HG02884 (cell line): ENCODE results near the gene INPP5F.
"Not testable (repeated sequence)": the region's sequence is repeated elsewhere in the genome, so short reads cannot be mapped to it uniquely, and the experiment has no call there.

ENCODE experiments used
- ATAC-seq: cut with Tn5 transposase; IDR thresholded peaks from one replicate; pipeline ENCODE4 v1.9.1; 2021; ENCODE audit warnings: mild to moderate bottlenecking, moderate library complexity; ENCODE audit not compliant: unreplicated experiment

Gene INPP5F

DNA sequence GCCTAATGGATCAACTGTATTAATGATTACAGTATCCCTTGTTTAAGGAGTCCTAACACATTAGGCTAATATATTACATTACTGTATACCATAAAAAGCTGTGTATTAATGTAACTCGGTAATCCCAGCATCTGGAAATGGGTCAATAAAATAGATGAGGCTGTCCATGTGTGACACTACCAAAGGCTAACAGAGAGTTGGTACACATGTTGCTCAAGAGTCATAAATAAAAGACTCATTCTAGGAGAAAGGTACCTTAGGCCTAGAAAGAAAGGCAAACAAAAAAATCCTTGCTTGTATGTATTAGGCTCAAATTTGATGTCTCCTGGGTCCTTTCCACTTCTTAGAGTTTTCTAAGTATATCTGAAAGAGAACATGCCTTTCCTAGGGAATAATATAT lies 132.2 kb downstream of the INPP5F start:
- ATAC-seq: no peak

DNA sequence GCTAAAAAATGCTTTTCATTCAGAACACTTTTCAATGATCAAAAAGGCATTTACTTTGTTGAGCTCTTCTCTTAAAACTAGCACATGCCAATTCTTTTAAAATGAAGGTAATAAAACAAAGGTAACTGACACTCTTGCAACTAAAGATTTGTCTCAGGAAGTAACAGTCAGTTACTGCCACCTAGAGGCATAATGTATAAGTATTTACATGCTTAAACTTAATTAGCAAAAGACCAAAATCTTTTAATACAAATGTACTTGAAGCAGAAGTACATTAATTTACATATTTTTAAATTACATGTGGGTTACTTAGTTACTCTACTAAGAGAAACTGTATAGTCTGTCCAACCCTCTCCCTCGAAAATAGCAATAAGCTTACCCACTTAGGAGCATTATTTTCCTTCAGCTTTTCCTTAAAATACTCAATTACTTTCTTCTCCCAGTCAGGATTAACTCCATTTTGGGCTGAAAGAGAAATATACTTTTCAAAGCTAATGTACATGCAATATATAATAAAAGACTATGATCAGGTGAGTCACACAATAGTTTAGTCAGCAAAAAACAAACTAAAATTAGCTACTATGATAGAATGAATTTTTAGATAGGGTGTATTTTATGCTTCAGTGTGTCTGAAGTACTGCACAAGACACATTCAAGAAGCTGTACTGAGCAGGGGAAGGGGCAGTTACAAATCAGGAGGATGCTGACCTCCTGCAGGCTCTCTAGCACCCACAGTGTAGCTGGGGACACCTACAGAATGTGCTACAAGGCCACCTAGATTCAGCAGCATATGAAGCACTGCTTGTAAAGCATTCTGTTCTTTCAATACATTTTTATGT lies 133.8 kb downstream of the INPP5F start:
- ATAC-seq: no peak

DNA sequence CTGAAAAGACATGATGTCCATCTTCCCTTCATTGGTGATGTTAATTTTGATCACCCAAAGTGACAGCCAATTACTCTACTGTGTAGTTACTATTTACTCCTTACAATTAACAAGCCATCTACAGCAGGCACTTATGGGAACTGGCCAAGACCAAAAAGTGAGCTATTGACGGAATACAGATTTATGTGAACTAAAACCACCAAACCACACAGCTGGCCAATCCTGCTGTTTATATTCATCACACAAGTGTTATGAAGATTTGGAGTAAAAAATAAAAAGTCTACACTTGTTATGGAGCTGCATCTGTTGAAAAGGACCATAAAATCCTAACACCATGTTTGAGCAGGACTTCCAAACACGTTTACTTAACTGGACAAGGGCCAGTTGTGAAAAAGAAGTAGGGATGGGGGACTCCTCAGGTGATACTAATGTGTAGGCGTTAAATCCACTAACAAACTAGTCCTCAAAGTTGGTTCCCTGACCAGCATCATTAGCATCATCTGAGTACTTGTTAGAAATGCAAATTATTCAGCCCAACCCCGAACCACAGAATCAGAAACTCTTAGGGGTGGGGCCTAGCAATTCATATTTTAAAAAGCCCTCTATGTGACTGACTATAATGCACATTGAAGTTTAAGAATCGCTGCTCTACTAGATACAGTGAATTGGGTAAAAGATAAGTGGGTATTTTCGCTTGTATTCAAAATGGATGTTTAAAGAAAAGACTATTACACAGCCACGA lies 135.2 kb downstream of the INPP5F start:
- no peak for ATAC-seq

DNA sequence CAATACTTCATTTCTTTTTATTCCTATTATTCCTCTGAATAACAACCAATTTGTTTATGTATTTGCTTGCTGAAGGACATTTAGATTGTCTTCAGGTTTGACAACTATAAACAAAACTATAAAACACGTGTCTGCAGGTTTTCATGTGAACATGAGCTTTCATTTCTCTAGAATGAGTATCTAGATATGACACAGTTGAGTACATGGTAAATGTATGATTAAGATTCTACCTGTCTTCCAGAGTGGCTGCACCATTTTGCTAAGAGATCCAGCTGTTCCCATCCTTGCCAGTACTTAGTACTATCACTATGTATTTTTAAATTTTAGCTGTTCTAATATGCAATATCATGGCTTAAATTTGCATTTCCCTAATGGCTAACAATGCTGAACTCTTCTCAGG lies 136.7 kb downstream of the INPP5F start:
- ATAC-seq: no peak

DNA sequence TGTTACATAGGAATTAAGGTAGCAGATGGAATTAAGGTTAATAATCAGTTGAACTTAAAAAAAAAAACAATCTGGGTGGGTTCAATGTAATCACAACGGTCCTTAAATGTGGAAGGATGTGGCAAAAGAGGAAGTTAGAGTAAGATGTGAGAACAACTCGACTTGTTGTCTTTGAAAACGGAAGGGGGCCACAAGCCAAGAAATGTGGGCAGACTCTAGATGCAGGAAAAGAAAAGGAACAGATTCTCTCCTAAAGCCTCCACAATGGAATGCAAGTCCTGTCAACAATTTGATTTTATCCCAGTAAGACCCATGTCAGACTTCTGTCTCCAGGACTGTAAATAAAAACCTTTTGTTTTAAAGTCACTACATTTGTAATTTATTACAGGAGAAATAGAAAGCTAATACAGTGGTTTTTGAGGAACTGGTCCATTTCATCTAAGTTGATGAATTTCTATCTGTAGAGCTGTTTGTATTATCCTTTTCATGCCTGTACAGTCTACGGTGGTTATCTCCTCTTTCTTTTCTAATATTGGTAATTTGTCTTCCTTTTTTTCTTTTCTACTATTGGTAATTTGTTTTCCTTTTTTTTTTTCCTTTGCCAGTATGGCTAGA lies 138.2 kb downstream of the INPP5F start:
- ATAC-seq: no peak

DNA sequence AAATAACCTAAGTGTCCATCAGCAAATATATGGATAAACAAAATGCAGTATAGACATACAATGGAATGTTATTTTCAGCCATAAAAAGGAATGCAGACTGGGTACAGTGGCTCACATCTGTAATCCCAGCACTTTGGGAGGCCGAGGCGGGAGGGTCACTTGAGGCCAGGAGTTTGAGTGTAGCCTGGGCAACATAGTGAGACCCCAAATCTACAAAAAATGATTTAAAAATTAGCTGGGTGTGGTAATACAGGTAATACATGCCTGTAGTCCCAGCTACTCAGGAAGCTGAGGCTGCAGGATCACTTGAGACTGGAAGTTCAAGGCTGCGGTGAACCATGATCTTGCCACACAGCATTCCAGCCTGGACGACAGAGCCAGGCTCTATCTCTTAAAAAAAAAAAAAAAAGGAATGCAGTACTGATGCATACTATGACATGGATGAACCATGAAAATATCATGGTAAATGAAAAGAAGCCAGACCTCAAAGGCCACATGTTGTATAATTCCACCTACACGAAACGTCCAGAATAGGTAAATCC lies 139.9 kb downstream of the INPP5F start:
- ATAC-seq: no peak

DNA sequence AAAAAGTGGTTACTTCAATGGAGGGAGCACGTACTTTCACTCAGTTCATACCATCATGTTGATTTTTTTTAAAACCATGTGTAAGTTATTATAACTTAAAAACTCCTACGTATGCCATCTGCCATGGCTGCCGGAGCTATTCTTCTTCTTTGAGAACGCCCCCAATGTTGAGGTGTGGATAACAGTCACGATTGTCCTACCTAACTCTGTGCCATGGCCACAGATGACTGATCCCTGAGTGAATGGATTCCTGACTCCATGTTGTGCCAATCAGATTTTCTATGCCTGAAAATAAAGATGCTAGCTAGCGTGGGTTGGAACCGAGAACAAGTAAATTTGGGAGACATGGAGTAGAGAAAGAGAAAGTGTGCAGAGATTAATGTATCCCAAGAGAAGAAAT lies 141.5 kb downstream of the INPP5F start:
- no peak for ATAC-seq

DNA sequence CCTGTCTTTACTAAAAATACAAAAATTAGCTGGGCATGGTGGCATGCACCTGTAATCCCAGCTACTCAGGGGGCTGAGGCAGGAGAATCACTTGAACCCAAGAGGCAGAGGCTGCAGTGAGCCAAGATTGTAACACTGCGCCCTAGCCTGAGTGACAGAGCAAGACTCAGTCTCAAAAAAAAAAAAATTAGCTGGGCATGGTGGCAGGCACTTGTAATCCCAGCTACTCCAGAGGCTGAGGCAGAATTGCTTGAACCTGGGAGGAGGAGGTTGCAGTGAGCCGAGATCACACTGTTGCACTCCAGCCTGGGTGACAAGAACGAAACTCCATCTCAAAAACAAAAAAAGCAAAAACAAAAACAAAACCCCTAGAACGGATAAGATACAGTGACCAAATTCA lies 143.5 kb downstream of the INPP5F start:
- not testable (repeated sequence) for ATAC-seq

DNA sequence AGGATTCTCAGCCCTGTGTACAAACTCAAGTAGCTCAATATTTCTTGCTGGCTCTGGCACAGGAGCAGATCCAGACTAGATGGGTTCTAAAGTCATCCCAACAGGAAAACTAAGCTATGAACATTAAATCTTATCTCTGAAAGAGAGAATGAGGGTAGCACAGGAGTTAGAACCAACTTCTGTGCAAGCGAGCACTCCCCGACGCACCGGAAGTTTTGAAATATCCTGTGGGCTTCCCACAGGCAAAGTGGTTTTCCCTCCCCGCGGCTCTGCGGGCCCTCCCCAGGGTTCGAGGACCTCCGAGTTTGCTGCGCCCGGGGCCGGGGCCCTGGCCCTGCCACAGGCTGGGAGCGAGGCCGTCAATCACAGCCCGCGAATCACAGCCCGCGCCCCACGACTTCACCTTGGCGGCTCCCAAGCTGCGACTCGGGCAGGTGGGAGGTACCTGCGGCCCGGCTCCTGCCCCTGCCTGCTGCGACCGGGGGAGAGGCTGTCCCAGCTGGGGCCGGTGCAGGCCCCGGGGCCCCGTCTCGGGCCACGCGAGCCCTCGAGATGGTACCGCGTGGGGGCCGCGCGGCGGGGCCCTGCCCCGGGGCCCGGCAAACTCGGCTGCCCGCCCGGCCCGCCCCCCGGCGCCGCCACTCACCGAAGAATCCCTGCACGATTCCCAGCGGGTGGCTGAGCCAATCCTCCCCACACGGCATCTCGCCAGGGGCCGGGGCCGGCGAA lies 146.2 kb downstream of the INPP5F start:
- ATAC-seq: peak; percentile 41

DNA sequence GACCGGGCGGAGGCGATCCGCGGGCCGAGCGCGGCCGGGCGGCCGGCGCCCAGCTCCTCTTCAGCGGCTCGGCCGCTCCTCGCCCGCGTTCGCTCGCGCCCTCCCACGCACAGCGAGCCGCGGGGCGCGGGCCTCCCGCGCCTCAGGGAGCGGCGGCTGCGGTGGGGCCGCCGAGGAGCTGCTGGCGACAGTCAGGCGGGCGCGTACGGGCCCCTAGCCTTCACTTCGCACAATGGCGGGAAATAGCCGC lies 146.7 kb downstream of the INPP5F start, which contains the start of gene MCMBP:
MCMBP (minus strand) TSS at position 234 of the 250 bp plus-strand sequence. CDS start 259 bp downstream, outside the sequence.
- ATAC-seq: no peak

DNA sequence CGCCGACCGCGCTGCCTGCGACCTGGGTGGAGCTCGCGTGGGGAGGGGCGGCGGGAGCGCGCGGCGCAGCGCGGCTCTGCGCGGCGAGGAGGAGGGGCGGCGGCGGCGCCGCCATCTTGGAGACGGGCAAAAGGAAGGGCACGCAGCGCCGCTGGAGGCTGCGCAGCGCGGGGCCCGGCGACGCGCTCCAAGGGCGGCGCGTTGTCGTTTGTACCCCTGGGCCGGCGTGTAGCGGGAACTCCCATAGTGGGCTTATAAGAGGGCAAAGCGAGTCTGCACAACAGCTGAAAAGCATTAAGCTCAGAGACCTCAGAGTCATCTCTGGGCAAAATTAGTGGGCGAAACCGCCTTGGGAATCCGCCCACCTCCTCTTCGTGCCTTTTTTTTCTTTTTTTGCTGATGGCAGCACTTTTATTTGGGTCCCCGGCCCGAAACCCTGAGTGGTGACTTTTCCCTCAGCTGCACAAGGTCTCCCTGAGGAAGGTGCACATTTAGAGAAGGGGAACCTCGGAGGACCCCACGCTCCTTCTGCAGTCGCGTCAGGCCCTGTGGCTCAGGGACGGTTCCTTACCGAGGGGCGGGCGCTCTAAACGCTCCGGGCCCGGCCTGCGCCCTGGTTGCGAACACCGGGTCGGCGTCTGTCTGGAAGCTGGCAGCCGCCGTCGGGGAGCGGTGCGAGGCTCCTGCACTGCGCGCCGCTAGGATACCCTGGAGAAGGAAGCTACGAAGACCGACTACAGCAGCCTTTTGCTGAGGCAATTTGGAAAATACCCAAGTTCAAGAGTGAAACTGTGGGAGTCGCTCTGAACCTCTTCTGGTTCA lies 147.2 kb downstream of the INPP5F start:
- ATAC-seq: peak; percentile 85

DNA sequence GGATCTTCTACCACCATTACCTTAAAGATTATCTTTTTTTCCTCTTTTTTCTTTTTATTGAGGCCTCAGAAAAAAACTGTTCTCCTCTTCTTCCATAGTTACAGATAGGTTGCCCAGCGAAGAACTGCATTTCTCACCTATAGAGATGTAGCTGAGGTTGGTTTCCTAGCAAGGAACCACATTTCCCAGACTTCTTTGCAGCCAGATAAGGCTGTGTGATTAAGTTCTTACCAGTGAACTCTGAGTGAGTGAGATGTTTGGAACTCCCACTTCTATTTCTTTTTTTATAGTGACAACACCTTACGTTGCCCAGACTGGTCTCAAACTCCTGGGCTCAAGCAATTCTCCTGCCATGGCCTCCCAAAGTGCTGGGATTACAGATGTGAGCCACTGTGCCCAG lies 152.7 kb downstream of the INPP5F start:
- ATAC-seq: no peak
